Measurements from ENCODE around the gene AJAP1. TPM values are rescaled to one million over a fixed set of nuclear protein-coding genes. Genes with fewer than 3 reads are reported as not detected.

AJAP1 gene, protein sequence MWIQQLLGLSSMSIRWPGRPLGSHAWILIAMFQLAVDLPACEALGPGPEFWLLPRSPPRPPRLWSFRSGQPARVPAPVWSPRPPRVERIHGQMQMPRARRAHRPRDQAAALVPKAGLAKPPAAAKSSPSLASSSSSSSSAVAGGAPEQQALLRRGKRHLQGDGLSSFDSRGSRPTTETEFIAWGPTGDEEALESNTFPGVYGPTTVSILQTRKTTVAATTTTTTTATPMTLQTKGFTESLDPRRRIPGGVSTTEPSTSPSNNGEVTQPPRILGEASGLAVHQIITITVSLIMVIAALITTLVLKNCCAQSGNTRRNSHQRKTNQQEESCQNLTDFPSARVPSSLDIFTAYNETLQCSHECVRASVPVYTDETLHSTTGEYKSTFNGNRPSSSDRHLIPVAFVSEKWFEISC
- total RNA-seq, result not detected in 2 replicates

DNA sequence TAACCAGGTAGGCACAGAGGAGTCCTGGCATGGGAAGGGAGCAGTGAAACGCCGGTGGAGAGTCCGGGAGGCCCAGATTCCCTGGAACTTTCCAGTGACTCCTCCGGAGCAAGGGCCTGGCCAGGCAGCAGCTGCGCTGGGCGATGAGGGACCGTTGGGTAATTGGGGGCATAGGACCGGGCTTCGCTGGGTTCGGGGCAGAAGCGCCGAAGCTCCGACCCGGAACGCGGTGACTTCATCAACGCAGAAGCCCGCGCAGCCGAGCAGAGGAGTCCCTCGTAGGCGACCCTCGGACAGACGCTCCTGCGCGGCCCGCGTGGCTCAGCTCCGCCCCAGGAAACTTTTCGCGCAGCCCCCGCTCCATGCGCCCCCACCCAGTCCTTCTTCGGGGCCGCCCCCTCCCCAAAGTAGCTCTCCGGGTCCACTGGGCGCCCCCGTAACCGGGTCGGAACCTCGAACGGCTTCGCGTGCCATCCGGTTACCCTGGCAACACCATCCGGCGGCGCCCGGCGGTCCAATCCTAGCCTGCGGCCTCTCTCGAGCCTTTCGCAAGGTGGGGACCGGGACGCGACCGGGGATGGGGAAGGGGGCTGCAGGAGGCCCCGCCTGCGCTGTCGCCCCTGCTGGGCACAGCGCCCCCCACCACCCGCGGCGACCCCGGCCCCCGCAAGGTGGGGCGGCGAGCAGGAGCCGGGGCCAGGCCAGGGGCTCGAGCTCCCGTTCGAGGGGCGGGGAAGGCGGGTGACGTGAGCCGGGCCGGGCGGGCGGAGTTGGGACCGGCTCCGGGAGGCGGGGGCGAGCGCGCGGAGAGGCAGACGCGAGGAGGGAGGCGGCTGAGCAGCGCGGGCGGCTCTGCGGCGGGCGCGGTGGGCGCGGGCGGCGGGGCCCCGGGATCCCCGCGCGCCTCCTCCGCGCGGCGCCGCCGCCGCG, at the start of gene AJAP1:
Gene AJAP1, plus strand, starts transcription at position 814 of the 930 bp plus-strand sequence. CDS start 817 bp downstream, outside the sequence.

All from vein endothelial cell (primary cell).